Ascending aorta (tissue), 2 donors: ENCODE measurements around the gene ELAVL4. TPM values are rescaled to one million over a fixed set of nuclear protein-coding genes. Genes with fewer than 3 reads are reported as not detected.

Experiments used
- DNase-seq, 2 donors: peaks; one replicate each; pipeline ENCODE4 v3.0.0-alpha.2; 2019; ENCODE audit warnings: low spot score in 2 of 2
- H3K27ac ChIP-seq, 2 donors: fragments of 200-600 bp; sonication (generic); one replicate each; pipeline ENCODE4 v1.5.1; 2016 to 2017; ENCODE audit warnings: mild to moderate bottlenecking in 1 of 2
- H3K27me3 ChIP-seq: fragments of 200-600 bp; sonication (generic); one replicate; pipeline ENCODE4 v1.5.1; 2017
- H3K36me3 ChIP-seq, 2 donors: fragments of 200-600 bp; sonication (generic); one replicate each; pipeline ENCODE4 v1.5.1; 2016
- H3K4me1 ChIP-seq, 2 donors: fragments of 200-600 bp; sonication (generic); one replicate each; pipeline ENCODE4 v1.5.1; 2016 to 2017; ENCODE audit warnings: mild to moderate bottlenecking in 1 of 2
- H3K4me3 ChIP-seq, 2 donors: fragments of 200-600 bp; sonication (generic); one replicate each; pipeline ENCODE4 v1.5.1; 2016 to 2017; ENCODE audit warnings: mild to moderate bottlenecking in 1 of 2
- H3K9me3 ChIP-seq, 2 donors: fragments of 200-600 bp; sonication (generic); one replicate each; pipeline ENCODE4 v1.5.1; 2016
- CTCF ChIP-seq, 3 experiments: fragments of 200-600 bp in 2 of 3; fragments of 450-650 bp in 1 of 3; sonication (generic) in 2 of 3; IDR thresholded peaks; one replicate each; pipeline ENCODE4 v1.5.1; 2016 to 2019; ENCODE audit warnings: antibody characterized with exemption in 3 of 3, mild to moderate bottlenecking in 1 of 3, moderate library complexity in 1 of 3
- intact Hi-C: fragments of 100-400 bp; cut with DNase I; formaldehyde crosslinking; loops from one replicate; pipeline ENCODE4 v1.15.1; 2023
- total RNA-seq: library from RNA; depleted of rRNA; stranded (reverse); fragments of >200 nt; gene quantifications from one replicate; pipeline ENCODE4 v1.1.0, GENCODE V29; 2016

The ELAVL4 gene
- total RNA-seq, 1 donor from 2014 or later: not detected

- no peak for TF ChIP-seq CTCF (IDR thresholded peaks at IDR 0.05)
- Histone ChIP-seq H3K4me3 (no peak overlapping the region), H3K27ac (no peak overlapping the region), H3K9me3 (no peaks in the 10 kb centered on the region), H3K27me3 (no peaks in the 10 kb centered on the region), H3K36me3 (no peaks in the 10 kb centered on the region), H3K4me1 (no peaks in the 10 kb centered on the region)
- DNase-seq: no peak
- intact Hi-C loops: no loop called here
These were observed 71.6 kb downstream of the ELAVL4 start for GRCh38 chr1:50180367-50180766.

GRCh38 chr1:50181027-50181663 lies 72.4 kb downstream of the ELAVL4 start:
- intact Hi-C loops: no loop called here
- H3K36me3 ChIP-seq: no peaks in the 10 kb centered on the region
- no peak for TF ChIP-seq CTCF (IDR thresholded peaks at IDR 0.05)
- H3K9me3 ChIP-seq: no peaks in the 10 kb centered on the region
- DNase-seq: no peak
- H3K4me3 ChIP-seq: no peak overlapping the region
- H3K4me1 ChIP-seq: no peaks in the 10 kb centered on the region
- no peak overlapping the region for H3K27ac ChIP-seq
- no peaks in the 10 kb centered on the region for H3K27me3 ChIP-seq

GRCh38 chr1:50183378-50184133 lies 74.8 kb downstream of the ELAVL4 start:
- no peak for DNase-seq
- no peaks in the 10 kb centered on the region for H3K4me1 ChIP-seq
- no peaks in the 10 kb centered on the region for H3K9me3 ChIP-seq
- H3K27me3 ChIP-seq: no peaks in the 10 kb centered on the region
- H3K36me3 ChIP-seq: no peaks in the 10 kb centered on the region
- H3K4me3 ChIP-seq: no peak overlapping the region
- intact Hi-C loops: no loop called here
- H3K27ac ChIP-seq: no peak overlapping the region
- TF ChIP-seq CTCF (IDR thresholded peaks at IDR 0.05): no peak

- H3K4me3 ChIP-seq: no peak overlapping the region
- no peaks in the 10 kb centered on the region for H3K36me3 ChIP-seq
- H3K27me3 ChIP-seq: no peaks in the 10 kb centered on the region
- intact Hi-C loops: no loop called here
- no peak overlapping the region for H3K27ac ChIP-seq
- TF ChIP-seq CTCF (IDR thresholded peaks at IDR 0.05): no peak
- DNase-seq: no peak
- H3K4me1 ChIP-seq: no peaks in the 10 kb centered on the region
- H3K9me3 ChIP-seq: no peaks in the 10 kb centered on the region
These were observed 80.6 kb downstream of the ELAVL4 start for GRCh38 chr1:50189369-50189768.

- no peak overlapping the region for H3K4me3 ChIP-seq
- no peak for TF ChIP-seq CTCF (IDR thresholded peaks at IDR 0.05)
These were observed 84.3 kb downstream of the ELAVL4 start for GRCh38 chr1:50193002-50193401.

More at GRCh38 chr1:50193002-50193401, 84.3 kb downstream of the ELAVL4 start:
- H3K27ac ChIP-seq: no peak overlapping the region
- DNase-seq: no peak
- no peaks in the 10 kb centered on the region for H3K9me3 ChIP-seq
- no peaks in the 10 kb centered on the region for H3K27me3 ChIP-seq
- no peaks in the 10 kb centered on the region for H3K36me3 ChIP-seq
- intact Hi-C loops: no loop called here
- H3K4me1 ChIP-seq: no peaks in the 10 kb centered on the region
